WTC11 (cell line): Measurements from ENCODE around the gene SLC26A5. TPM values are rescaled to one million over a fixed set of nuclear protein-coding genes. Genes with fewer than 3 reads are reported as not detected.

Experiments used
- ATAC-seq: fragments of 200-7000 bp; cut with Tn5 transposase; 2 replicates; pipeline ENCODE4 v1.10.0; 2021; ENCODE audit warnings: mild to moderate bottlenecking, moderate library complexity
- CTCF ChIA-PET: fragments of 300-600 bp; sonication (Branson Sonifier 250); formaldehyde crosslinking; loops from one replicate; lab custom pipeline; 2021; ENCODE audit warnings: antibody characterized with exemption; lab: Charles Lee
- POLR2A ChIA-PET: fragments of 350-600 bp; sonication (Branson Sonifier 250); formaldehyde crosslinking; loops from one replicate; lab custom pipeline; 2021; ENCODE audit warnings: antibody characterized with exemption; lab: Charles Lee
- DNase-seq: peaks from one replicate; pipeline ENCODE4 v3.0.0; 2021; ENCODE audit warnings: low spot score
- H3K27ac Mint-ChIP-seq: 2 replicates; pipeline ENCODE4 v1.8.0; 2021; ENCODE audit warnings: mixed read lengths
- H3K27me3 Mint-ChIP-seq: 2 replicates; pipeline ENCODE4 v1.8.0; 2021; ENCODE audit warnings: low read depth, mild to moderate bottlenecking, moderate library complexity, mixed read lengths
- H3K36me3 Mint-ChIP-seq: 2 replicates; pipeline ENCODE4 v1.8.0; 2021; ENCODE audit warnings: mixed read lengths
- H3K4me1 Mint-ChIP-seq: 2 replicates; pipeline ENCODE4 v1.8.0; 2022; ENCODE audit warnings: mixed read lengths
- H3K4me3 Mint-ChIP-seq: 2 replicates; pipeline ENCODE4 v1.8.0; 2021; ENCODE audit warnings: mild to moderate bottlenecking, moderate library complexity, mixed read lengths
- H3K9me3 Mint-ChIP-seq: 2 replicates; pipeline ENCODE4 v1.8.0; 2021; ENCODE audit warnings: mixed read lengths
- CBFB ChIP-seq: sonication (generic); formaldehyde crosslinking; IDR thresholded peaks from 2 replicates; pipeline ENCODE4 v1.8.1; 2022; ENCODE audit warnings: mild to moderate bottlenecking, low read depth, missing genetic modification reagents
- FOXJ3 ChIP-seq: sonication (generic); formaldehyde crosslinking; IDR thresholded peaks from 2 replicates; pipeline ENCODE4 v1.9.0; 2021; ENCODE audit warnings: missing genetic modification reagents, mild to moderate bottlenecking, borderline replicate concordance
- IRF2 ChIP-seq: sonication (generic); formaldehyde crosslinking; IDR thresholded peaks from 2 replicates; pipeline ENCODE4 v1.8.0; 2022; ENCODE audit warnings: low read depth, missing genetic modification reagents, borderline replicate concordance
- JAZF1 ChIP-seq: fragments of 250-450 bp; sonication (Bioruptor Pico); IDR thresholded peaks from 2 replicates; pipeline ENCODE4 v1.9.0; 2021; ENCODE audit warnings: moderate library complexity, mild to moderate bottlenecking, inconsistent platforms
- JUN ChIP-seq: sonication (generic); formaldehyde crosslinking; IDR thresholded peaks from 2 replicates; pipeline ENCODE4 v1.8.0; 2023; ENCODE audit warnings: mild to moderate bottlenecking, missing genetic modification reagents
- NR2C2 ChIP-seq: sonication (generic); formaldehyde crosslinking; IDR thresholded peaks from 2 replicates; pipeline ENCODE4 v1.8.0; 2022; ENCODE audit warnings: mild to moderate bottlenecking, missing genetic modification reagents
- USF1 ChIP-seq: sonication (generic); formaldehyde crosslinking; IDR thresholded peaks from 2 replicates; pipeline ENCODE4 v1.8.0; 2022; ENCODE audit warnings: mild to moderate bottlenecking, missing genetic modification reagents
- USF2 ChIP-seq: sonication (generic); formaldehyde crosslinking; IDR thresholded peaks from 2 replicates; pipeline ENCODE4 v1.8.1; 2023; ENCODE audit warnings: mild to moderate bottlenecking, missing genetic modification reagents, moderate library complexity
- ZNF219 ChIP-seq: sonication (generic); formaldehyde crosslinking; IDR thresholded peaks from 2 replicates; pipeline ENCODE4 v1.8.0; 2023; ENCODE audit warnings: missing genetic modification reagents, mild to moderate bottlenecking, borderline replicate concordance
- ZNF263 ChIP-seq: sonication (generic); formaldehyde crosslinking; IDR thresholded peaks from 2 replicates; pipeline ENCODE4 v1.8.1; 2022; ENCODE audit warnings: low read depth, mild to moderate bottlenecking, moderate library complexity, missing genetic modification reagents
- ZNF425 ChIP-seq: fragments of 250-450 bp; sonication (Bioruptor Pico); conservative IDR thresholded peaks from 2 replicates; pipeline ENCODE4 v1.9.0; 2021; ENCODE audit warnings: mild to moderate bottlenecking
- total RNA-seq: library from RNA; stranded (reverse); gene quantifications from 3 replicates; pipeline ENCODE4 v1.2.3, GENCODE V29; 2021
- TF ChIP-seq, protein P1 (sequence below): fragments of 250-450 bp; sonication (Bioruptor Pico); IDR thresholded peaks from 2 replicates; pipeline ENCODE4 v1.9.0; 2021; ENCODE audit warnings: mild to moderate bottlenecking, borderline replicate concordance
- TF ChIP-seq, protein P2 (sequence below): sonication (generic); formaldehyde crosslinking; IDR thresholded peaks from 2 replicates; pipeline ENCODE4 v1.8.1; 2022; ENCODE audit warnings: low read depth, missing genetic modification reagents, borderline replicate concordance
- TF ChIP-seq, protein P3 (sequence below): fragments of 250-450 bp; sonication (Bioruptor Pico); IDR thresholded peaks from 2 replicates; pipeline ENCODE4 v1.9.0; 2021; ENCODE audit warnings: mild to moderate bottlenecking
- TF ChIP-seq, protein P4 (sequence below): sonication (generic); formaldehyde crosslinking; IDR thresholded peaks from 2 replicates; pipeline ENCODE4 v1.8.1; 2023; ENCODE audit warnings: mild to moderate bottlenecking, missing genetic modification reagents
- TF ChIP-seq, protein P5 (sequence below): sonication (generic); formaldehyde crosslinking; IDR thresholded peaks from 2 replicates; pipeline ENCODE4 v1.8.1; 2022; ENCODE audit warnings: mild to moderate bottlenecking, missing genetic modification reagents, moderate library complexity, borderline replicate concordance

SLC26A5 gene
- total RNA-seq, 1 experiment from 2014 or later: 0.15 TPM

DNA sequence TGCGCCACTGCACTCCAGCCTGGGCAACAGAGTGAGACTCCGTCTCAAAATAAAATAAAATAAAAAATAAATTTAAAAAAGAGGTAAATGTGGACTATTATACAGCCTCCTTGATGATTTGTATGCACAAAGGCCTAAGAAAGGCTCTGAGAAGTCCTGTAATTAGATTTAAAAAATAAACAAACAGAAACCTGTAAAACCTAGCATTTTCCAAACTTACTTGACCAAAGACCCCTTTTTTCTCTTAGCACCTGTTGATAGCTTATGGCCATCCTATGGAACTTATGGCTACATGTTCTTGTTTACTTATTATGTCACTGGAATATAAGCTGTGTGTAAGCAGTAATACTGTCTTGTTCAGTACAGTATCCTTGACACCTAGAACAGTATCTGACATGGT, 107.1 kb downstream of the SLC26A5 start (continued):
- no peak for TF ChIP-seq ZNF263 (CRISPR knock-in tag)
- TF ChIP-seq NR2C2 (CRISPR knock-in tag): no peak

DNA sequence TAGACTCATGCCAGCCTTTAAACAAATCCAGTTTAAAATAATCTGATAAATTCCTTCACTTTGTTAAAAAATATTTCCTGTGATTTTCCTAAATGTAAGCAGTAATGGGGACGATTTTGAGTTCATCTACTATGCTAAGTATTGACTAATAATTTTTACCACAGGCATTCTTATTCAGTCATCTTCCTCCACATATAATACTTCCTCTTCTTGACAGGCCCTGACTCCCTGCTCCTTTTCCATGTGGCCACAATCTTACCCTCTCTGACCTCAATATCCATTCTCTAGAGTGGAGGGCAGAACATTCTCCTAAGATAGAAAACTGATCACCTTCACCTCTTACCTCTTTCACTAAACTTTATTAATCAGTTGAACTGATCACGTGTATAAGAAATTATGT, 109.2 kb downstream of the SLC26A5 start:
- no peaks in the 10 kb centered on the region for H3K27me3 Mint-ChIP-seq
- no peaks in the 10 kb centered on the region for H3K4me1 Mint-ChIP-seq
- ChIA-PET CTCF (no interaction called here), POLR2A (no interaction called here)
- no peak overlapping the region for H3K4me3 Mint-ChIP-seq
- H3K36me3 Mint-ChIP-seq: peaks cover 59% of the 10 kb centered on the region
- DNase-seq (no peak), ATAC-seq (no peak)
- H3K9me3 Mint-ChIP-seq: no peaks in the 10 kb centered on the region
- TF ChIP-seq USF2 (CRISPR knock-in tag) (no peak), JUN (CRISPR knock-in tag) (no peak), ZNF219 (CRISPR knock-in tag) (no peak), JAZF1 (CRISPR knock-in tag) (no peak), CBFB (no peak), USF1 (CRISPR knock-in tag) (no peak)
- TF ChIP-seq, protein P1, sequence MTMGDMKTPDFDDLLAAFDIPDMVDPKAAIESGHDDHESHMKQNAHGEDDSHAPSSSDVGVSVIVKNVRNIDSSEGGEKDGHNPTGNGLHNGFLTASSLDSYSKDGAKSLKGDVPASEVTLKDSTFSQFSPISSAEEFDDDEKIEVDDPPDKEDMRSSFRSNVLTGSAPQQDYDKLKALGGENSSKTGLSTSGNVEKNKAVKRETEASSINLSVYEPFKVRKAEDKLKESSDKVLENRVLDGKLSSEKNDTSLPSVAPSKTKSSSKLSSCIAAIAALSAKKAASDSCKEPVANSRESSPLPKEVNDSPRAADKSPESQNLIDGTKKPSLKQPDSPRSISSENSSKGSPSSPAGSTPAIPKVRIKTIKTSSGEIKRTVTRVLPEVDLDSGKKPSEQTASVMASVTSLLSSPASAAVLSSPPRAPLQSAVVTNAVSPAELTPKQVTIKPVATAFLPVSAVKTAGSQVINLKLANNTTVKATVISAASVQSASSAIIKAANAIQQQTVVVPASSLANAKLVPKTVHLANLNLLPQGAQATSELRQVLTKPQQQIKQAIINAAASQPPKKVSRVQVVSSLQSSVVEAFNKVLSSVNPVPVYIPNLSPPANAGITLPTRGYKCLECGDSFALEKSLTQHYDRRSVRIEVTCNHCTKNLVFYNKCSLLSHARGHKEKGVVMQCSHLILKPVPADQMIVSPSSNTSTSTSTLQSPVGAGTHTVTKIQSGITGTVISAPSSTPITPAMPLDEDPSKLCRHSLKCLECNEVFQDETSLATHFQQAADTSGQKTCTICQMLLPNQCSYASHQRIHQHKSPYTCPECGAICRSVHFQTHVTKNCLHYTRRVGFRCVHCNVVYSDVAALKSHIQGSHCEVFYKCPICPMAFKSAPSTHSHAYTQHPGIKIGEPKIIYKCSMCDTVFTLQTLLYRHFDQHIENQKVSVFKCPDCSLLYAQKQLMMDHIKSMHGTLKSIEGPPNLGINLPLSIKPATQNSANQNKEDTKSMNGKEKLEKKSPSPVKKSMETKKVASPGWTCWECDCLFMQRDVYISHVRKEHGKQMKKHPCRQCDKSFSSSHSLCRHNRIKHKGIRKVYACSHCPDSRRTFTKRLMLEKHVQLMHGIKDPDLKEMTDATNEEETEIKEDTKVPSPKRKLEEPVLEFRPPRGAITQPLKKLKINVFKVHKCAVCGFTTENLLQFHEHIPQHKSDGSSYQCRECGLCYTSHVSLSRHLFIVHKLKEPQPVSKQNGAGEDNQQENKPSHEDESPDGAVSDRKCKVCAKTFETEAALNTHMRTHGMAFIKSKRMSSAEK (CRISPR knock-in tag): no peak
- TF ChIP-seq, protein P2, sequence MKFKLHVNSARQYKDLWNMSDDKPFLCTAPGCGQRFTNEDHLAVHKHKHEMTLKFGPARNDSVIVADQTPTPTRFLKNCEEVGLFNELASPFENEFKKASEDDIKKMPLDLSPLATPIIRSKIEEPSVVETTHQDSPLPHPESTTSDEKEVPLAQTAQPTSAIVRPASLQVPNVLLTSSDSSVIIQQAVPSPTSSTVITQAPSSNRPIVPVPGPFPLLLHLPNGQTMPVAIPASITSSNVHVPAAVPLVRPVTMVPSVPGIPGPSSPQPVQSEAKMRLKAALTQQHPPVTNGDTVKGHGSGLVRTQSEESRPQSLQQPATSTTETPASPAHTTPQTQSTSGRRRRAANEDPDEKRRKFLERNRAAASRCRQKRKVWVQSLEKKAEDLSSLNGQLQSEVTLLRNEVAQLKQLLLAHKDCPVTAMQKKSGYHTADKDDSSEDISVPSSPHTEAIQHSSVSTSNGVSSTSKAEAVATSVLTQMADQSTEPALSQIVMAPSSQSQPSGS (CRISPR knock-in tag): no peak
- TF ChIP-seq, protein P3, sequence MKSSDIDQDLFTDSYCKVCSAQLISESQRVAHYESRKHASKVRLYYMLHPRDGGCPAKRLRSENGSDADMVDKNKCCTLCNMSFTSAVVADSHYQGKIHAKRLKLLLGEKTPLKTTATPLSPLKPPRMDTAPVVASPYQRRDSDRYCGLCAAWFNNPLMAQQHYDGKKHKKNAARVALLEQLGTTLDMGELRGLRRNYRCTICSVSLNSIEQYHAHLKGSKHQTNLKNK (CRISPR knock-in tag): no peak
- TF ChIP-seq, protein P4, sequence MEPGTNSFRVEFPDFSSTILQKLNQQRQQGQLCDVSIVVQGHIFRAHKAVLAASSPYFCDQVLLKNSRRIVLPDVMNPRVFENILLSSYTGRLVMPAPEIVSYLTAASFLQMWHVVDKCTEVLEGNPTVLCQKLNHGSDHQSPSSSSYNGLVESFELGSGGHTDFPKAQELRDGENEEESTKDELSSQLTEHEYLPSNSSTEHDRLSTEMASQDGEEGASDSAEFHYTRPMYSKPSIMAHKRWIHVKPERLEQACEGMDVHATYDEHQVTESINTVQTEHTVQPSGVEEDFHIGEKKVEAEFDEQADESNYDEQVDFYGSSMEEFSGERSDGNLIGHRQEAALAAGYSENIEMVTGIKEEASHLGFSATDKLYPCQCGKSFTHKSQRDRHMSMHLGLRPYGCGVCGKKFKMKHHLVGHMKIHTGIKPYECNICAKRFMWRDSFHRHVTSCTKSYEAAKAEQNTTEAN (CRISPR knock-in tag): no peak
- TF ChIP-seq, protein P5, sequence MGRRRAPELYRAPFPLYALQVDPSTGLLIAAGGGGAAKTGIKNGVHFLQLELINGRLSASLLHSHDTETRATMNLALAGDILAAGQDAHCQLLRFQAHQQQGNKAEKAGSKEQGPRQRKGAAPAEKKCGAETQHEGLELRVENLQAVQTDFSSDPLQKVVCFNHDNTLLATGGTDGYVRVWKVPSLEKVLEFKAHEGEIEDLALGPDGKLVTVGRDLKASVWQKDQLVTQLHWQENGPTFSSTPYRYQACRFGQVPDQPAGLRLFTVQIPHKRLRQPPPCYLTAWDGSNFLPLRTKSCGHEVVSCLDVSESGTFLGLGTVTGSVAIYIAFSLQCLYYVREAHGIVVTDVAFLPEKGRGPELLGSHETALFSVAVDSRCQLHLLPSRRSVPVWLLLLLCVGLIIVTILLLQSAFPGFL: no peak
- no peak overlapping the region for H3K27ac Mint-ChIP-seq

DNA sequence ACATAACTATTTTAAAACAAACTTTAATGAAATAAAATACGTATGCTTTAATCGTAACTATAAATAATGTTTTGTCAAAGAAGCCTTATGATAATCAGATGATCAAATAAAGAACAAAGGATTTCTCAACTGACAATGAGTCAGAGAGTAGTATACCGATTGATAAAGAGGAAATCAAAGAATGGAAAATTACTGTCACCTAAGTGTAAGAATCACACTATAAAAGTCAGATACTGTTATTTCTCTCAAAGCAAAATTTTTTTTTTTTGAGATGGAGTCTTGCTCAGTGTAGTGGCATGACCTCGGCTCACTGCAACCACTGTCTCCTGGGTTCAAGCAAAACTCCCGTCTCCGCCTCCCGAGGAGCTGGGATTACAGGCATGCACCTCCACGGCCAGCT, 120.3 kb downstream of the SLC26A5 start:
- H3K4me1 Mint-ChIP-seq: peaks cover 15% of the 10 kb centered on the region
- peaks cover 52% of the 10 kb centered on the region for H3K36me3 Mint-ChIP-seq
- DNase-seq: no peak
- H3K27ac Mint-ChIP-seq: no peak overlapping the region
- CTCF ChIA-PET: interaction anchor here (0.7 kb wide), 1 partner anchor 83 kb away, joined by 3 read pairs; no protein-coding TSS in a partner anchor
- no peak overlapping the region for H3K4me3 Mint-ChIP-seq
- no peak for ATAC-seq
- H3K9me3 Mint-ChIP-seq: no peaks in the 10 kb centered on the region
- POLR2A ChIA-PET: no interaction called here
- H3K27me3 Mint-ChIP-seq: no peaks in the 10 kb centered on the region
- TF ChIP-seq FOXJ3 (CRISPR knock-in tag) (no peak), ZNF425 (CRISPR knock-in tag) (no peak), IRF2 (no peak)
- TF ChIP-seq, protein P2 (CRISPR knock-in tag): no peak
